Fibroblast of skin of abdomen (primary cell): Measurements from ENCODE around the gene CBFB.
A peak's percentile ranks its signal among the peaks of the same experiment; 100 is the strongest.

ENCODE experiments used
- DNase-seq: peaks from one replicate; pipeline ENCODE4 v3.0.0-alpha.2; 2013

CBFB gene

GRCh38 chr16:67141391-67141790 is 112.4 kb downstream of the CBFB start:
- no peak for DNase-seq

- no peak for DNase-seq
Measured at GRCh38 chr16:67142342-67142741, 113.4 kb downstream of the CBFB start.

- no peak for DNase-seq
Measured at GRCh38 chr16:67144943-67145342, 116.0 kb downstream of the CBFB start.

- DNase-seq, result no peak
Measured at GRCh38 chr16:67145746-67146145, 116.8 kb downstream of the CBFB start.

- no peak for DNase-seq
Measured at GRCh38 chr16:67146523-67147357, 117.8 kb downstream of the CBFB start.

- DNase-seq, result no peak
Measured at GRCh38 chr16:67147437-67148140, 118.6 kb downstream of the CBFB start.

GRCh38 chr16:67148221-67148620 is 119.3 kb downstream of the CBFB start:
- no peak for DNase-seq

- no peak for DNase-seq
Measured at GRCh38 chr16:67148656-67149275, 119.8 kb downstream of the CBFB start.

- DNase-seq, result no peak
Measured at GRCh38 chr16:67149276-67150046, 120.5 kb downstream of the CBFB start.

- peak; percentile 73 for DNase-seq
Measured at GRCh38 chr16:67150047-67150832, 121.3 kb downstream of the CBFB start.
